NCI-H345 (cell line): ENCODE data around the gene RNU4-1.
"Not testable (repeated sequence)": the region's sequence is repeated elsewhere in the genome, so short reads cannot be mapped to it uniquely, and the experiment has no call there.

Experiments used
- DNase-seq: peaks from one replicate; lab custom pipeline; 2025; lab: John Stamatoyannopoulos, UW

The RNU4-1 gene

DNA sequence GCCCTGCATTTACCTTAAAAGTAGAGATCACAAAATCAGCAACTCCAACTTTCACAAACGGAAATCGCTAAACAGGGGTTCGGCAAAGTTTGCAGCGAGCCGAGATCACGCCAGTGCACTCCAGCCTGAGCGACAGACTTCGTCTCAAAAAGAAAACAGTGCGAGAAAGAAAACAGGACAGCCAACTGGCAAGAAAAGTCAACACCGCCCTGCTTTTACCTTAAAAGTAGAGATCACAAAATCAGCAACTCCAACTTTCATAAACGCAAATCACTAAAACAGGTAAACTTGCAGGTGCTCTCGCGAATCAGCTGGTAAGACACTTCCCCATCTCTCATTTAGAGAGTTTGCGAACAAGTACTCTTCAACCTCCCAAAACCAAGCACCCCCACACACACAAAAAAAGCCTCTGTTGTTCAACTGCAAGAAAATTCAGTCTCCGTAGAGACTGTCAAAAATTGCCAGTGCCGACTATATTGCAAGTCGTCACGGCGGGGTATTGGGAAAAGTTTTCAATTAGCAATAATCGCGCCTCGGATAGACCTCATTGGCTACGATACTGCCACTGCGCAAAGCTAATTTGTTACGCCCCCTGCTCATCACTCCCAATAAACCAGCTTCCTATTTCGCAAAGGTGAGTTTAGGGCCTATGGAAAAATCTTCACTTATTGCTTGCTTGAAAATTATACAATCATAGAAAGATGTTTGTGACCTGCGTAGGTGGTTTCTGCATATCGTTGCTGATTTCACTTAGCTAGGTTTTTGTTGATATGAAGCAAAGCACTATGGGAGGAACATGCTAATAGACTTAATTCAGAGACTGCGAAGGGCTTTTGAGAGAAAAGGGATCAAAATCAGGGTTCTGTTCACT lies at the start of gene RNU4-1:
Gene RNU4-1, minus strand, starts transcription at position 577 of the 871 bp plus-strand sequence.
- DNase-seq, result peak; percentile 84

DNA sequence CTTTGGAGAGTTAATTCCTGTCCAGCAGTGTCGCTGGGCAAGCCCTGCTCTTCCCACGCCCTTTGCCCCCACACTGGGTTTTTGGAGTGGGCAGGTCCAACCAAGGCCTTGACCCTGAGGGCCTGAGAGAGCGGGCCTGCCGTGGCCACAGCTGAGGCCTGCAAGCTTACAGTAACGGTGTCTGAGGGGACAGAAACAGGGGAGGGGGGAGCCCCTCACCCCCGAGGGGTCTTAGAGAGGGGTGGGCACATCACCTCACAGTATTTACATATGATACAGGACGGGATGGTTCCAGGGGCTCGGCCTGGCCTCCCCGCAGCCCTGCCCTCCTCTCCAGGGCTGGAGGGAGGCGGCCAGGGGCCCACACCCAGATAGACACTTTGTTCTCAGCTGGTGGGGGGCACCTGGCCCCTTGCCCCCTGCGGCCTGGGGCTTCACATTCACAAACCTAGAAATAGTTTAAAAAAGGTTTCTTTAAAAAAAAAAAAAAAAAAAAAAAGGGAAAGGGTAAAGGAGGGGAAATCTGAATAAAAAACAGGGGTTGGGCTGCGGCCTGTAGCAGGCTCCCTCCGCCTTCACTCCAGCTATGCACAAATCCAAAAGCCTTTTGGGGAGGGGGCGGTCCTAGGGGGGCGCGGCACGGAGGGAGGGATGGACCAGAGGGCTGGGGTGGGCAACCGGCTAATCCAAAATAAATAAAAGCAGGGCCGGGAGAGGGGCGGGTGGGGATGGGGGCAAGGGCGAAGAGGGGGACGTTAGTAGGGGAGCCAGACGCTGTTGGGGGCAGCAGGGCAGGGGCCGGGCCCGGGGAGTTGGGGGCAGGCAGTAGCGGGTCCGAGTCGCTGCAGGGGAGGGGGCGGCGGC lies 49.4 kb upstream of the RNU4-1 start:
- no peak for DNase-seq

DNA sequence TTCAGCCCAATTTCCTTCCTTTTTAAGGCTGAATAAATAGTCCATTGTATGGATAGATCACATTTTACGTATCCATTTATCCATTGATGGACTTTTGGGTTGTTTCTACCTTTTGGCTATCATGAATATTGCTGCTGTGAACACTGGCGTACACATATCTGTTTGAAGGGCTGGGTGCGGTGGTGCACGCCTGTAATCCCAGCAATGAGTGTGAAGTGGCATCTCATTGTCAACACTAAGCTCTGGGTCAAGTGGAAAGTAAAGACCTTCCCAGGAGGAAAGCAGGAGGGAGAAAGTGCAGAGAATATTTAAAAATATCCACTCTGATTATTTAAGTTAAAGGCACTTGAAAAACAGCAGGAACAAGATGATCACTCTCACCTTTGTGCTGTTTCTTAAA lies 46.2 kb upstream of the RNU4-1 start:
- DNase-seq, result no peak

DNA sequence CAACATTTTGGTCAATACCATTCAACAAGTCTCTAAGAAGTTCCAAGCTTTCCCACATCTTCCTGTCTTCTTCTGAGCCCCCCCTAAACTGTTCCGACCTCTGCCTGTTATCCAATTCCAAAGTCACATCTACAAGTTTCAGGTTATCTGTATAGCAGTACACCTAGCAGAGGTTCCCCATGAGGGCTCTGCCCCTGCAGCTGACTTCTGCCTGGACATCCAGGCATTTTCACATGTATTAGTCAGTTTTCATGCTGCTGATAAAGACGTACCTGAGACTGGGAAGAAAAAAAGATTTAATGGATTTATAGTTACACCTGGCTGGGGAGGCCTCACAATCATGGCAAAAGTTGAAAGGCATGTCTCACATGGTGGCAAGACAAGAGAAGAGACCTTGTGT lies 44.7 kb upstream of the RNU4-1 start:
- DNase-seq, result no peak

DNA sequence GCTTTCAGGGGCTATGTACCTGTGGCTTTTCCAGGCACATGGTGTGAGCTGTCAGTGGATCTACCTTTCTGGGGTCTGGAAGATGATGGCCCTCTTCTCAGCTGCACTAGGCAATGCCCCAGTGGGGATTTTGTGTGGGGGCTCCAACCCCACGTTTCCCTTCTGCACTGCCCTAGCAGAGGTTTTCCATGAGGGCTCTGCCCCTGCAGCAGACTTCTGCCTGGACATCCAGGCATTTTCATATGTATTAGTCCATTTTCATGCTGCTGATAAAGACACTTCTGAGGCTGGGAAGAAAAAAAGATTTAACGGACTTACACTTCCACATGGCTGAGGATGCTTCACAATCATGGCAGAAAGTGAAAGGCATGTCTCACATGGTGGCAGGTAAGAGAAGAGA lies 43.4 kb upstream of the RNU4-1 start:
- DNase-seq, result not testable (repeated sequence)

DNA sequence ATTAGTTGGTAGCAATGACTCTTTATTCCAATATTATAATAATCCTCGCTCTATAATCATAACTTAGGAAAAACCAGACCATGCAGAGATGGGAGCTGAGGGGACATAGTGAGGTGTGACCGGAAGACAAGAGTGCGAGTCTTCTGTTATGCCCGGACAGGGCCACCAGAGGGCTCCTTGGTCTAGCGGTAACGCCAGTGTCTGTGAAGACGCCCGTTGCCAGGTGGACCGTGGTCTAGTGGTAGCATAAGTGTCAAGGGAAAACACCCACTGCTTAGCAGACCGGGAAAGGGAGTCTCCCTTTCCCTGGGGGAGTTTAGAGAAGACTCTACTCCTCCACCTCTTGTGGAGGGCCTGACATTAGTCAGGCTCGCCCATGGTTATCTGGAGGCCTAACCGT lies 42.4 kb upstream of the RNU4-1 start:
- DNase-seq, result peak; percentile 35

DNA sequence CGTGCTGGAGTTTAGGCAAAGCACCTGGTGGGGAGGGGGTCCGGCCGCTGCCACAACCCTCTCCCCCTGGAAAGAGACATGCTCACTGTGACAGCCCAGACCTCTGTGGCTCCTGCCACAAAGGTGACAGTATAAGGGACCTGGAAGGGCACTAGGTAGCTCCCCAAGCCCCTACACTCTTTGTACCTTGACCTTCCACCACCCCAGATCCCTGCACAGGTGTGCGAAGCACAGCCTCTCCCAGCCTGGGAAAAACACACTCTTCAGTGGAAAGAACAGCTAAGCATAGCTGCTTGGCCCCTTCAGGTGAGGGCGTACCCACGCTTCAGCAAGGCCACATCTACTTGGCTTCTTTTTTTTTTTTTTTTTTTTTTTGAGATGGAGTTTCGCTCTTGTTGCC lies 39.5 kb upstream of the RNU4-1 start:
- no peak for DNase-seq

DNA sequence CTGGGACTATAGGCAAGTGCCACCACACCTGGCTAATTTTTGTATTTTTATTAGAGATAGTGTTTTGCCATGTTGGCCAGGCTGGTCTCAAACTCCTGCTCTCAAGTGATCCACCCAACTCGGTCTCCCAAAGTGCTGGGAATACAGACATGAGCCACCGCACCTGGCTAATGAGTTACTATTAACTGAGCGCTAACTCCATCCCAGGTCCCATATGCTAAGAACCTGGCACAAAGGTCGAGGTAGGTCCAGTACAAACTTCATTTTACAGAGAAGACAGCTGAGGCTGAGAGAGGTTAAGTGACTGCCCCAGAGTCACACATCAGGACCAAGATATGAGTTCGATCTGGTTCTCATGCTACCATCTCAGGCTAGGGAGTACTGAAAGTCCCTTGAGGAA lies 39.0 kb upstream of the RNU4-1 start:
- no peak for DNase-seq

DNA sequence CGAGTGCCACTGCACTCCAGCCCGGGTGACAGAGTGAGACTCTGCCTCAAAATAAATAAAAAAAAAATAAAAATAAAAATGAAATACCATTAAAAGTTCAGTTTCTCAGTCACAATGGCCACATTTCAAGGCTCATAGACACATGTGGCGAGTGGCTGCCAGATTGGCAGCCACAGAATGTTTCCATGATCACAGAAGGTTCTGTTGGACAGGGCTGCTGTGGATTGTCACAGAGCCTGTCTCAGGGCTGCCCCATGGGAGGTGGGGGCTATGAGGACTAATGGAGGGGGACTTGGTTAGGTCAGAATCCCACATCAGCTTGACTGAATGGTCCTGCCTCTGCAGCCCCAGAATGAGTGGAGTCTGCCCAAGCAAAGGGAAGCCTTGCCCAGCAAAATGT lies 38.4 kb upstream of the RNU4-1 start:
- DNase-seq, result no peak

DNA sequence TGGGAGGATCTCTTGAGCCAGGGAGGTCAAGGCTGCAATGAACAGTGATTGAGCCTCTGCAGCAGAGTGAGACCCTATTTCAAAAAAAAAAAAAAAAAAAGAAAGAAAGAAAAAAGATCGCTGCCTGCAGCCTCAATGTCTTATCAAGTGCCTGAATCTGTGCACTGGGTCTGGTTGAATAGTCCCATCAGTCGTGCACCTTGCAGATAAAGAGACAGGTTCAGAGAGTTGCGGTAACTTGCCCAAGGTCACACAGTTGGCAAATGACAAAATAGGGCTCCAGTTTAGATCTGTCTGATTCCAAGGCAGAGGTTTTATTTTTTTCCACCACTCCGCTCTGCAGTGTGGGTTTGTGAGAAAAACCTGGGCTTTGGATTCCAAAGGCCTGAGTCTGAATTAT lies 35.2 kb upstream of the RNU4-1 start:
- no peak for DNase-seq

DNA sequence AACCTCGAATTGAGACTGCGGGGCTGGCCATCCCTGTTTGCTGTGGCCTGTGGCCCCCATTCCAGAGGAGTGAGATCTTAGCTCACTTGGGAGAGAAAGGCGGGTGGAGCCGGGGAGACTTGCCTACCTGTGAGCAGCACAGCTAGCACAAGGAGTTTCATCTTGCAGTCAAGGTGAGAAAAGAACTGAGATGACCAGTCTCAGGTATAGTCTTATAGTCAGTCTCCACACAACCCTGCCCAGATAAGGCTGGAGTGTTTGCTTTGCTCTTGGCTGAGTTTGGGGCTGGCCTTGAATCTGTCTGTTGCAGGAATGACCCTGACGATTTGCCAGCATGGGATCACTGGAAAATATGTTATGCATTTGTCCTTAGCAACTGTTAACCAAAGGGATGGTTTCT lies 34.6 kb upstream of the RNU4-1 start, which contains the start of gene PLA2G1B:
Gene PLA2G1B, minus strand, starts transcription at position 187 of the 400 bp plus-strand sequence. Its CDS starts 26 bp downstream, at position 161.
- DNase-seq, result no peak

DNA sequence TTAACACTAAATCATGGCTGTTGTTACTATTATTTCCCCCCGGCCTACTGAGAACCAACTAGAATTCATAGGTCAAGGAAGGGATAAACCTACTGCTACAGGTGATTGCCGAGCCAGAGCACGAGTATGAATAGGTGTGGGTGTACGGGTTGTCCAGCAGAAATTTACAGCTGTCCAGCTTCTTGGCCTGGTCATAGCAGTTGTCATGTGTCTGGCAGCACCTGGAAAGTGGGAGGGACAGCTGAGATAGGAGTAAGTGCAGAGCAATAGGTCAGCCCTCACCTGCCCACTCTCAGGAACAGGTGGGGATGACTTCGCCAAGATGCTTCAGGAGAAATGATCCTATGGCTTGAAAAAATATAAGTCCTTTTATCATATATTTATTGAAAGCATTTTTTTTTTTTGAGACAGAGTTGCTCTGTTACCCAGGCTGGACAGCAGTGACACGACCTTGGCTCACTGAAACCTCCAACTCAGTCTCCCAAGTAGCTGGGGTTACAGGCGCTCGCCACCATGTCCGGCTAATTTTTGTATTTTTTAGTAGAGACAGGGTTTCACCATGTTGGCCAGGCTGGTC lies 31.9 kb upstream of the RNU4-1 start:
- no peak for DNase-seq

DNA sequence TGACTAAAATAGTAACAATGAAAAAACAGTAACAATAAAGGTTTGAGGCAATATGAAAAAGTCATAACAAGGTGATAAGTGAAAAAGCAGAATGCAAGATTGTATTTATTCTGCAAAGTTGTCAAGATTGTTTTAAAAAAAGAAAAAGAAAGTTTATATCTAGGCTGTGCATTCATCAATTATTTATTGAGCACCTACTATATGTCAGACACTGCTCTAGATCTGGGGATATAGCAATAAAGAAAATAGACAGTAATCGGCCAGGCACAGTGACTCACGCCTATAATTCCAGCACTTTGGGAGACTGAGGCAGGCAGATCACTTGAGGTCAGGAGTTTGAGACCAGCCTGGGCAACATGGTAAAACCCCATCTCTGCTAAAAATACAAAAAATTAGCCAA lies 30.7 kb upstream of the RNU4-1 start:
- no peak for DNase-seq

DNA sequence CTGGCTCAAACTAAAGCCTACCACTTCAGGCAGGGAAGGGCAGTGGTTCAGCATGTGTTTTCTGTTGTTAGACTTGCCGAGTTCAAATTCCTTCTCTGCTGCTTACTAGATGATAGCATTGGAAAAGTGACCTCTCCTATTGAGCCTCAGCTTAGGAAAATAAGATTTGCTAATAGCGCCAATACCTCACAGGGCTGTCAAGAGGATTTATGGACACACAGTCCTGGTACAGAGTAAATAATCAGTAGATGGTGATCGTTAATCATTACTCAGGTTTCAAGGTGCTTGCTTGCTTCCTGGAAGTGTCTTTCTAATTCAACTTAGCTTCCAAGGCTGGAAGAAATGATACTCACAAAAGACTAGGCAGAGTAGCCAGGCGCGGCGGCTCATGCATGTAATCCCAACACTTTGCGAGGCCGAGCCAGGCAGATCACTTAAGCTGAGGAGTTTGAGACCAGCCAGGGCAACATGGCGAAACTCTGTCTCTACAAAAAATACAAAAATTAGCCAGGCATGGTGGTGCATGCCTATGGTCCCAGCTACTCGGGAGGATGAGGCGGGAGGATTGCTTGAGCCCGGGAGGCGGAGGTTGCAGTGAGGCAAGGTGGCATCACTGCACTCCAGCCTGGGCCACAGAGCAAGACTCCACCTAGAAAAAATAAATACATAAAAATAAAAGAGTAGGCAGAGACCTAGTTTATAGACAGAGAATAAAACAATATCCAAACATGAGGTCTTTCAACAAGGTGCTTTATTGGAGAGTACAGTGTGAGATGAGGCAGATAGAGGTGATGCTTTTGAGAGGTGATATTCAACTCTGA lies 28.6 kb upstream of the RNU4-1 start:
- no peak for DNase-seq

DNA sequence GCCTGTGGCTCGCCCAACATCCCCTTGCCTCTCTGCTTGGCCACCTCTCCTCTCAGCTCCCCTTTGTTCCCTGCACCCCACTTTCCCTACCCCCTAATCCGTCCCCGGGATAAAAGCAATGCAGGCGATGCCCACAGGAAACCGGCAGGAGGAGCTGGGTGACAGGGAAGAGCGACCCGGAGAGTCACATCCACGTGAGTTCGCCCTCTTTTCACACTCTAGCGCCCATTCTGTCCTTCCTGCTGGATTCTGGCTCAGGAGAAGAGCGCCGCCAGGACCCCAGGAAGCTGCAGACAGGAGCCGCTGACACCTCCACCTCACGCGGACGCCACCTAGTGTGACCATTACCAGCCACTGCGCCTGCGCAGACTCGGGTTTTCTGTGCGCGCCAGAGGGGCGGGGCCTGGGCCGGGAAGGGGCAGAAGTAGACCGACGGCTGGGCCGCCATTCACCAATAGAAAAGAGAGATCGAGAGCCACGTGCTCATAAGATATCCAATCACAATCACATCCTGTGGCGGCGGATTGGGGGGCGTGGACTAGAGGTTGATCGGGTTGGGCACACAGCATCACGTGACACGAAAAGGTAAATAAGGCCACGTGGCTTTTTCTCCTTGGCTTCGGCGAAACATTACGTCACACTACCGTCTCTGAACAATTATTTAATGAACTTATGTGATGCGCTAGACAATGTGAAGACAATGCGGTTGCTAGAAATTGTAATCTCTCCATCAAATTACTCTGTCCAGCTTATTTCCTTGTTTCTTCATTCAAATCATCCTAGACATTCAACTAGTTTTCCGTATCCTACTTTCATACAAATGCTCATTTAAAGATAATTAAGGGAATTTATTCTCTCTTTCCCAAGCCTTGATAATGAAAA lies 24.4 kb upstream of the RNU4-1 start:
- DNase-seq, result peak; percentile 100

DNA sequence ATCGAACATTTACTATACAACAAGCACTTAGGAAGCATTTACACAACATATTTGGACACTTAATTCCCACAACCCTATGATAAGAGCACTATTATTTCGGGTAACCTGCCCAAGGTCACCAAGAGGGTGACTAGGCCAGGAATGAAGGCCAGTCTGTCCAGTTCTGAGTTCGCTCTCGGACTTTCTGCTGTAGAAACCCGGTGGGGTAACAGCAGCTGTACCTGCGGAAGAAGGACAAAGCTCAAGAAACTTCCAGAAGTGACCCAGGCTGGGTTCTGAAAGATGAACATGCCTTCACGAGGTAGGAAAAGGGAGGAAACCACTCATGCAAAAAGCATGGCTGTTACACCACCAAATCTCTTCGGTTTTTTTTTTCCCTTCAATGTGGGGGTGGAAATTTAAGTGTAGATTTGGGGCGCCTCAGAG lies 23.8 kb upstream of the RNU4-1 start:
- DNase-seq, result no peak

DNA sequence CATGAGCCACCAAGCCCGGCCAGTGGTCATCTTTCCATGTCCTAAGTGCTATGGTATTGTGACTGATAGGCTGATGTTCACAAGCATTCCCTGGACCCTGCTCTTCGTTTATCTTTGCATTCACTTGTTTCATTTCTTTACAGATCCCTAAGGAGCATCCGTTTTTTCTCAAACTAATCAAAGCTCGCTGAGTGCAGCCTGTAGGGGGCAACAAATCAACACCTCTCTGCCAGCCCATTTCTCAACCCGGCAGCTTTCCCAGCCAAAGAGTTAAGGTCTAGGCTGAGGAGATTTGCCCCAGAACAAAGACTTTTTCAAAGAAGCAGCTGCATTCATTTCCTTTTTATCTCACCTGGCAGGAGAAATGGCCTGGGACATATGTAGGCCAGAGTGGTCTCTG lies 21.2 kb upstream of the RNU4-1 start:
- no peak for DNase-seq

DNA sequence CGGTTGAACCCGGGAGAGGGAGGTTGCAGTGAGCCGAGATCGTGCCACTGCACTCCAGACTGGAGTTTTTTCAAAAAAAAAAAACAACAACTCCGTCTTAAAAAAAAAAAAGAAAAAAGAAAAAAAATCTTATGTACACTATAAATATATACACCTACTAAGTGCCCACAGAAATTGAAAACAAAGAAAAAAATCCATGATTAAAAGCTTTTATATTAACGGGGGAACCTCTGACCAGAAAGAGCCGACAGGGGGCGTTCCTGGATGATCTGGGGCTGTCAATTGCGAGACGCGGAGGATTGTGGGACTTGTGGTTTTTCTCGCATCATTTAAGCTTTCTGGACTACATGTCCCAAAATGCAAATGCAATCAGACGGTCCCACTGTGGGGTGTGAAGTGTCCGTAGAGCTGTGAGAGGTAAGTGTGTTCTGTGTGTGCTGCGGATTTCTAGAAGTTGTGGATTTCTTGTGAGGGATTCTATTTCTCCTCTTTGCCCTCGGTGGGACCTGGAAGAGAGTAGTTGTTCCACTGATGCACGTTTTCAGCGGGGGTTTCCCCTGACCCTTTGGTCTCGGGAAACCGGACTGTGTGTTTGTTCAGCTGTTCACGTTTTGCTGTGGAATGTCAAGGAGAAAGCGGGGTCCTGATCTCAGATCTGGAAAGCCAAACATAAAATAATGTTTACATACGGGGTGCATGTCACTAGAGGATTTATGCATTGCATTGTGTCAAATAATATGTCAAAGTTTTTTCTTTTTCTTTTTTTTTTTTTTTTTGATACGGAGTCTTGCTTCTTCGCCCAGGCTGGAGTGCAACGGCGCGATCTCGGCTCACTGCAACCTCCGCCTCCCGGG lies 9.2 kb upstream of the RNU4-1 start, which contains the start of gene SIRT4:
Gene SIRT4, plus strand, starts transcription at position 360 of the 854 bp plus-strand sequence. CDS start 1,241 bp downstream, outside the sequence.
- DNase-seq, result peak; percentile 93

DNA sequence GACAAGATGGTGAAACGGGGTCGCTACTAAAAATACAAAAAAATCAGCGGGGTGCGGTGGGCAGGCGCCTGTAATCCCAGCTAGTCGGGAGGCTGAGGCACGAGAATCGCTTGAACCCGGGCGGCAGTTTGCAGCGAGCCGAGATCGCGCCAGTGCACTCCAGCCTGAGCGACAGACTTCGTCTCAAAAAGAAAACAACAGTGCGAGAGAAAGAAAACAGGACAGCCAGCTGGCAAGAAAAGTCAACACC lies 701 bp downstream of the RNU4-1 start:
- DNase-seq, result no peak
